ENCODE data around the gene PCED1B. TPM values are rescaled to one million over a fixed set of nuclear protein-coding genes. Genes with fewer than 3 reads are reported as not detected.

The PCED1B gene
- total and polyA plus RNA-seq, 3 donors from 2014 or later, result 30.0 to 56.1 (median 47.2) TPM

GRCh38 chr12:47160316-47161244 lies 81.2 kb downstream of the PCED1B start:
- no peaks in the 10 kb centered on the region for H3K9me3 ChIP-seq
- H3K4me3 ChIP-seq, result no peak overlapping the region
- H3K27me3 ChIP-seq, result no peaks in the 10 kb centered on the region
- H3K4me1 ChIP-seq, result peaks cover 3% of the 10 kb centered on the region
- H3K36me3 ChIP-seq (ENCODE audit: low read depth, missing control alignments), result no peaks in the 10 kb centered on the region
- no peak for TF ChIP-seq POLR2A (IDR thresholded peaks at IDR 0.05)
- TF ChIP-seq, protein P1, sequence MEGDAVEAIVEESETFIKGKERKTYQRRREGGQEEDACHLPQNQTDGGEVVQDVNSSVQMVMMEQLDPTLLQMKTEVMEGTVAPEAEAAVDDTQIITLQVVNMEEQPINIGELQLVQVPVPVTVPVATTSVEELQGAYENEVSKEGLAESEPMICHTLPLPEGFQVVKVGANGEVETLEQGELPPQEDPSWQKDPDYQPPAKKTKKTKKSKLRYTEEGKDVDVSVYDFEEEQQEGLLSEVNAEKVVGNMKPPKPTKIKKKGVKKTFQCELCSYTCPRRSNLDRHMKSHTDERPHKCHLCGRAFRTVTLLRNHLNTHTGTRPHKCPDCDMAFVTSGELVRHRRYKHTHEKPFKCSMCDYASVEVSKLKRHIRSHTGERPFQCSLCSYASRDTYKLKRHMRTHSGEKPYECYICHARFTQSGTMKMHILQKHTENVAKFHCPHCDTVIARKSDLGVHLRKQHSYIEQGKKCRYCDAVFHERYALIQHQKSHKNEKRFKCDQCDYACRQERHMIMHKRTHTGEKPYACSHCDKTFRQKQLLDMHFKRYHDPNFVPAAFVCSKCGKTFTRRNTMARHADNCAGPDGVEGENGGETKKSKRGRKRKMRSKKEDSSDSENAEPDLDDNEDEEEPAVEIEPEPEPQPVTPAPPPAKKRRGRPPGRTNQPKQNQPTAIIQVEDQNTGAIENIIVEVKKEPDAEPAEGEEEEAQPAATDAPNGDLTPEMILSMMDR (IDR thresholded peaks at IDR 0.05), result no peak
- intact Hi-C loops (cut with DNase I; ENCODE audit: low total_unique reads), result no loop called here
- no peak overlapping the region for H3K27ac ChIP-seq
- 89 to 100% methylated on average over 2 of the region's 2 CpGs for WGBS, 2 donors
- no peak for DNase-seq

DNA sequence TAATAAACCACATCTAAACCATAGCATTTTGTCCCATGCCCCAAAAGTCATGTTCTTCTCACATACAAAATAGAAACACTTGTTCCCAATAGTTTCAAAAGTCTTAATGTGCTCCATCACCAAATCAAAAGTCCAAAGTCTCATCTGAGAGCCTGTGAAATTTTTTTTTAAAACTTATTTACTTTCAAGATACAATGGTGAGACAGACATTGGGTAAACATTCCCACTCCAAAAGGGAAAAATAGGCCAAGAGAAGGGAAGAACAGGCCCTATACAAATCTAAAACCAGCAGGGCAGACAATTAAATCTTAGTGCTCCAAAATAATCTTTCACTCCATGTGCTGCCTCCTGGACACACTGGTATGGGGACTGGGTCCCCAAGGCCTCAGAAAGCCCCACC lies 84.7 kb downstream of the PCED1B start:
- H3K4me1 ChIP-seq, result peaks cover 4% of the 10 kb centered on the region

DNA sequence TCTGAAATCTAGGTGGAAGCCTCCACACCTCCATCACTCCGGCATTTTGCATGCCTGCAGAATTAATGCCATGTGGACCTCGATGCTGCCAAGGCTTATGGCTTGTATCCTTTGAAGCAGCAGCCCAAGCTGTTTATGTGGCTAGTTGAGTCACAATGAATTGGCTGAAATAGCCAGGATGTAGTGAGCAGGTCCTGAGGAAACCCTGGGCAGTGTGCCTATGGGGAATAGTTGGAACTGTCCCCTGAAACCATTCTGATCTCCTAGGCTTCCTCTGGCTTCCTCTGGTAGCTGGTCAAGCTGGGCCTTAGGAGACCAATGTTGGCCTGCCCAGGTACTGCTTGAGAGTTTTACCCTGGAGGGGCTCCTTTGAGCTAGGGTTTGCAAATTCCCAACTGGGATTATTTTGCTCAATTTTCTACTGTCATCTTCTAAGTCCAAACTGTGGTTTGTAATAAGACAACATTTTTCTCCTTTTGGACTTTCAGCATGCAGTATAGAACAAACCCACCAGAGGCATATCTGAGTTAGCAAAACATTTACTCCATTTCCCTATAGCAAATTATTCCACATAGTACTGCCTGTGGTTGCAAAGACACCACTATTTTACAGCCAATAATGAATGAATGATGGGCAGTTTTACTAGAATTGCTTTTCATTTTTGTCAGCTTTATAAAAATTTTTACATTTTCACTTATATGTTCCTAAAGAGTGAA lies 85.5 kb downstream of the PCED1B start:
- no peaks in the 10 kb centered on the region for H3K9me3 ChIP-seq
- 96% methylated on average over 2 of the region's 2 CpGs; no CpG with 5 or more reads in 1 of the 2 donors for WGBS, 2 donors
- no peak overlapping the region for H3K27ac ChIP-seq
- no peaks in the 10 kb centered on the region for H3K27me3 ChIP-seq
- no peaks in the 10 kb centered on the region for H3K36me3 ChIP-seq (ENCODE audit: low read depth, missing control alignments)
- no peak overlapping the region for H3K4me3 ChIP-seq
- intact Hi-C loops (cut with DNase I; ENCODE audit: low total_unique reads), result no loop called here
- DNase-seq, result no peak
- H3K4me1 ChIP-seq, result peaks cover 4% of the 10 kb centered on the region
- TF ChIP-seq, protein P1 (IDR thresholded peaks at IDR 0.05), result no peak
- no peak for TF ChIP-seq POLR2A (IDR thresholded peaks at IDR 0.05)

More for the DNA sequence above, 84.7 kb downstream of the PCED1B start:
- Histone ChIP-seq H3K4me3 (no peak overlapping the region), H3K9me3 (no peaks in the 10 kb centered on the region), H3K27me3 (no peaks in the 10 kb centered on the region), H3K36me3 (ENCODE audit: low read depth, missing control alignments) (no peaks in the 10 kb centered on the region), H3K27ac (no peak overlapping the region)
- intact Hi-C loops (cut with DNase I; ENCODE audit: low total_unique reads), result no loop called here
- TF ChIP-seq, protein P1 (IDR thresholded peaks at IDR 0.05), result no peak
- TF ChIP-seq POLR2A (IDR thresholded peaks at IDR 0.05), result no peak
- no peak for DNase-seq

GRCh38 chr12:47165934-47166333 lies 86.5 kb downstream of the PCED1B start:
- H3K36me3 ChIP-seq (ENCODE audit: low read depth, missing control alignments), result no peaks in the 10 kb centered on the region
- TF ChIP-seq POLR2A (IDR thresholded peaks at IDR 0.05), result no peak
- TF ChIP-seq, protein P1 (IDR thresholded peaks at IDR 0.05), result no peak
- peaks cover 4% of the 10 kb centered on the region for H3K4me1 ChIP-seq
- no peaks in the 10 kb centered on the region for H3K9me3 ChIP-seq
- intact Hi-C loops (cut with DNase I; ENCODE audit: low total_unique reads), result no loop called here
- H3K27me3 ChIP-seq, result no peaks in the 10 kb centered on the region
- peak; percentile 81 for DNase-seq
- H3K27ac ChIP-seq, result peak overlapping the region in 1 of 2 donors; percentile 26
- H3K4me3 ChIP-seq, result no peak overlapping the region
- WGBS, 2 donors, result 33 to 38% methylated on average over 5 of the region's 5 CpGs

Measured in testis (tissue), 3 donors.